Measurements from ENCODE around the gene EMCN.

- TF ChIP-seq CTCF (IDR thresholded peaks at IDR 0.05) (no peak), POLR2AphosphoS5 (IDR thresholded peaks at IDR 0.05) (no peak), POLR2A (IDR thresholded peaks at IDR 0.05) (no peak), EP300 (IDR thresholded peaks at IDR 0.05) (no peak)
Observed at GRCh38 chr4:100357542-100357941, 160.3 kb downstream of the EMCN start.

Data from sigmoid colon (tissue), 4 donors.